C1 segment of cervical spinal cord (tissue), 14 donors: ENCODE results near the gene SCN2B.
"Not testable (repeated sequence)": the region's sequence is repeated elsewhere in the genome, so short reads cannot be mapped to it uniquely, and the experiment has no call there.

Experiments used
- DNase-seq, 14 donors: peaks; one replicate each; lab custom pipeline; 2025; lab: John Stamatoyannopoulos, UW

Gene SCN2B

DNA sequence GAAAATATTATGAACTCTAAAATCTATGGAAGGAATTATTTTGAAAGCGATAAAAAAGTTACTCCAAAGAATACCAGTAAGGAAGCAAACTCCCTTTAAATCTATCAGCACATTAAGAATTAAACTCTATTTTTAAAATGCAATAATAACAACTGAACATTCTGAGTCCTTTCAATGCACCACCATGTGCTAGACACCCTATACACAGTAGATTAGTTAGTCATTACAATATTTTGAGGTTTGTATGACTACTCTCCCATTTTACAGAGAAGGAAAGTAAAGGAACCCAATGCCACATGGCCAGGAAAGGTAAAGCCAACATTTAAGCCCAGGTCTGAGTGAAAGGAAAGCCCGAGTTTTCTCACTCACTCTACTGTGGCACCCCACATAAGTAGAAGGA, 30.6 kb upstream of the SCN2B start:
- no peak for DNase-seq

DNA sequence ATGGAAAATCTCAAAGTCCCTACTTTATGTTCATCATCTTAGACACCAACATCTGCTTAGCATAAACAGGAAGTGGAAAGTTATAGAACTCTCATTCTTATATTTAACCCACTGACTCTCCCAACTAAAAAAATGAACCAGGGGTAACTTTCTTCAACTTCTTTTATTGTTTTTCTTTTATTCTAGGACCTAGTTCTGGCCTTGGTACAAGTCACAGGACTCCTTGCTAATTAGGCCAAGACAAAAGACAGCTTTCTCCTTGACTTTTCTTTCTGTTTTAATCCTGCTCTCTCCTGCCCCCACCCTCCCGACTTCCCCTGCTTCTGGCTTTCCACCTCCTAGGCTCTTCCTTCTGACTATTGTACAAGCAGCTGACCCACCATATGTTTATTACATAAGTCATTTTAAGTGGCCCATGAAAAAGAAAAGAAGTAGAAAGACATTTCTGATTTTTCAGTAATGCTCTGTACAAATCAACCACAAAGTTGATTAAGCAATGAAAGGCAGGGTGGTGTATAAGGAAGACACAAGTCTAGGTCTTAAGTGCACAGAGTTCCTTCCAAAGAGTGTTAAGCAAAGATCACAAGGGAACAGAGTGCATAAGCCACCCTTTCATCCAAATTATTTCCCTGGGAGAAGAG, 30.1 kb upstream of the SCN2B start:
- peak in 1 of 14 donors; percentile 8 for DNase-seq

DNA sequence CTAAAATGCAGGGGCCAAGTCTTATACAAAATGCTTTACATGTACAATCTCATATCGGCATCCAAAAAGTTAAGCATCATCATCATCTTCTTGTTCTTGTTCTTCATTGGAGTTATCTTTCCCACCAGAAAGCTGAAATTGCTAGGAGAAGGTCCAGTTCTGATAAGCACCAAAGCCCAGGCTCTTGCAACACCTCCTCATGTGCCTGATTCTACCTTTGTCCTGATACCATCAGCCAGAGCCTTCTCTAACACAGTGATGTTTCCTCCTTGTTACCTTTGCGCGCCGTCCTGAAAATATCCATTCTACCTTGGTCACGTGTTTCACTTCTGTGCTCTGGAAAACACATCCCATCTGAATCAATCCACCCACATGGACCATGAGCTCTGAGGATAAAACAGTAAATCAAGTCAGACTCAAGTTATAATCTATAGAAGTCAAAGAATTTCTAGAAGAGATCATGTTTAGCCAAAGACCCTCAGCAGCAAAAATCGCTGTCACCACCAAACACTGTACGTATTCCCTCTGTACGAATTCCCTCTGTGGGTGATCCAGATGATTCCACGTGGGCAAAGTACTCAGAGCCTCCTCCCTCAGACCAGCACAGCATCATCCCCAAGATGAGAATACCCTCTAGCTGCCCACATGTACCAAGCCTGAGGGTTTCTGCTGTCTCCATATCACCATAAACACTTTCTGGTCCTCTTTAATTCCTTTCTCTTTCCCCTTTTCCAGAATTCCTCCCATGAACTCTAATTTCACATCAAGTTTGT, 29.4 kb upstream of the SCN2B start:
- DNase-seq, result no peak

DNA sequence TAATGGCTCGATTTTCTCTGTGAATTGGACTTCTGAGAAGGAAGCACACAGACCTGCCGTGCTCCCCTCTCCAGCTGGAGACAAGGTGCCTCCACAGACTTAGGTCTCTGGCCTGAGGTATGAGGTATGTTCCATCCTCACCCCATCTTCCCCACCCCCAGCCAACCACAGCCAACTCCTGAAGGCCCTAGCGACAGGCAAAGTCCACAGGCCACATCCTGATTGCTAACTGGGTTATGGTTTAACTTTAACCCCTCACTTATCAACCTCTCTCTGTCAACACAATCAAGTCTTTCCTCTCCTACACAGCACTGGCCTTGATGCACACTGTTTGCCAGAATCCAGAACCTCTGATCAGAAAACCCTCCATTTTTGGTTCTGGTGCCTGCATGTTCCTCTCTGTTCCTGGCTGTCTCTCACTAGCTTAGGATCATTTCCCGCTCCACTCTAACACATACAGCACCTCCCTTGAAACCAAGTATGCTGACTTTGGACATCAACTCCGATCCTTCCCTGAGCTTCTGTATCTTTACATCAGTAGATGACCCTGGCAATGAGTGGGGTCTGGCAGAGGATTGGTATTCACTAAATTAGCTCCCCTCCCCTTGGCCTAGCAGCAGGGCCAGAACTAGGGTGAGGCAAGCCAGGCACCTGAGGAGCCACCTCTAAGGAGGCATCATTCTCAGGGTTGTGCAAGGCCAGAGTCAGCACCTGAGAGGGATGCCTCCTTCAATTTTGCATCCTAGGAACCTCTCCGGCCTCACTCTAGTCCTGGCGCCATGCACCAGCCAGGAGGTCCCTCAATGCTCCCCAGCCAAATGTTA, 26.4 kb upstream of the SCN2B start:
- DNase-seq, result no peak

DNA sequence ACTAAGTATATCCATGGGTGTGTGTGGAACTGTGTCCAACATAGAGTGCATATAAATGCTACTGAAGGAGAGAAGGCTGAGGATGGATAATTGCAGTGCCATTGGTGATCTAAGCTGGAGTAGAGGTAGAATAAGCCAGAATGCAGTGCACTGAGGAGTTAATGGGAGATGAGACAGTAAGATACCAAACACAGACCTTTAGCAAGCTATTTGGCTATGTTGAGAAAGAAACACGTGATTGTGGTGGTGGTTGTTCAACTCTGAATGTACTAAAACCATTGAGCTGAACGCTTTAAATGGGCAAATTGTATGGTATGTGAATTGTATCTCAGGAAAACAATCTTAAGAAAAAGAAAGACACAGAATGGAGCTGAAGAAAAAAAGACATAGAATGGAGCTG, 25.5 kb upstream of the SCN2B start:
- no peak for DNase-seq

DNA sequence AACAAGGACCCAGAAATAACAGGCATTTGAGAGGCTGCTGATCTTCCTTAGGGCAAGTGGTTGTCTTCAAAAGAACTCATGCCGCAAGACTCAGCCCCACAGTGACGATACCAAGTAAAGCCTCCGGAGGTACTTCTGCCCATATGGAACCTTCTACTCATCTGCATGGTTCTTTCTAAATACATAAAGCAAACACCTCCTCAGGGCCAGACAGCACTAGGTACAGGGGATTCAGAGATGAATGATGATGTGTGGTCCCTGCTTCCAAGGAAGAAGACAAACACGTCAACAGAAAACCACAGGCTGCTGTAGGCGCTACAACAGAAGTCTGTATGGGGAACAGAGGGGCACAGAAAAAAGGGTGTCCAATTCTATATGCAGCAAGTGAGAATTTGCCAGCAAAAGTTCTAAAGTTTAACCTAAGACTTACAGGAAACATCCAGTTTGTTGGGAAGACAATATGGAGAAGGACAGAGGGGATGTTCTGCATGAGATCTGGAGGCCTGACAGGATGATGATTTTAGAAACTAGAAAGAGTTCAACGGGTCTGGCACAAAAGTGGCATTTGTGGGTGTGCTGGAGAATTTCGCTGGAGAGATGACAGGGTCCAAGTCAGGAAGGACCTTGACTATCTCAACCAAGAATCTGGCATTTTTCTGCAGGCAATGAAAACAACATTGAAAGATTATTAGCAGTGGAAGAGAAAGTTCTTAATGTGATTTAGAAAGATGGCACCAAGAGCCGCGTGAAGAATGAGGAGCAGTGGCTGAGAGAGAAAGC, 24.7 kb upstream of the SCN2B start:
- no peak for DNase-seq

DNA sequence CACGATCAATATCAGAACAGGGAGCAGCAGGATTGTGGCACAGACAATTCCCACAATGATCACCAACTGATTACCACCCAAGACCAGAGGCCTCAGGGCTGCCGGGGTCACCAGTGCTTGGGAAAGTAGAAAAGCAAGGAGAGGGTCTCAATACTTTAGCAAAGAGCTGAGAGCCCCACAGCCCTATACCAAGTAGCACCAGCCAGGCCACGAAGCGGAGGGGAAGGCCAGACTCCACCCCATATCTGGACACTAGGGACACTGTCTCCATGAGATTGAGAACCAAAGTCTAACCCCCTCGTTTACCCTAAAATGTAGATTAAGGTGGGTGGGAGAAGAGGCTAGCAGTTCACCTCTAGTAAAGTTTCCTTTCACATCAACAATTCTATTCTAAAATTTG, 24.1 kb upstream of the SCN2B start:
- DNase-seq, result no peak

DNA sequence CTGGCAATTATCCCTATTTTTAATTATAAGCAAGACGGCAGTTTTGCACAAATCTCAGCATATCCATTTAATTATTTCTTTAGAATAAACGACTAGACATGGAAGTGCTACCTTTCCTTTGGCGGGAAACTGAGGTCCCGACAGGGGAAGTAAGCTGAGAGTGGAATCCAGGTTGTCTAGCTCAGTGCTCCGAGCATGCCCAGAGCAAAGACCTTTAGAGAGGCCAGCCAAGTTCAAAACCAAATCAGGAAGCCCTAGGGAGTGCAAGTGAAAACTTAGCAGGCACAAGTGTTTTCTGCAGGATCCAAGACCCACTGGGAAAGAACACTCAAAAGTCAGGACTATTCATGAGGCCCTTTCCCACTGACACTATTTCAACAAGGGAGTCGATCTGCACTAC, 22.7 kb upstream of the SCN2B start:
- DNase-seq, result no peak

DNA sequence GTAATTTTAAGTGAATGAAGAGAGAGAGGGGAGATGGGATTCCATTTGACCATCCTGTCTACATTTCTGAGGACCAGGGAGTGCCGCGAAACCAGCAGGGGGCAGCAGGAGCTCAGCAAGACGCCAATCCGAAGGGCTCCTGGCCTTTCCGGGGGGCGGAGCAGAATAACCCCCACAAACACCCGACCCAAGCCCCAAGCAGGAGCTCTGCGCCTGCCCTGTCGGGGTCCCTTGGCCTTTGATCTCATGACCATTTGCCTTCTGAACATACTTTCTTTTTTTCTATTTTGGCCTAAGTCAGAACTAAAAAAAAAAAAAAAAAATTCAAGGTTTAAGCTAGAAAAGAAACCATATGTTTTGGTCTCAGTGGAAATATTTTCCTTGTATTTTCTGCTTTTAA, 21.9 kb upstream of the SCN2B start:
- DNase-seq, result peak in 11 of 14 donors; percentile 11 to 74 (median 36)

DNA sequence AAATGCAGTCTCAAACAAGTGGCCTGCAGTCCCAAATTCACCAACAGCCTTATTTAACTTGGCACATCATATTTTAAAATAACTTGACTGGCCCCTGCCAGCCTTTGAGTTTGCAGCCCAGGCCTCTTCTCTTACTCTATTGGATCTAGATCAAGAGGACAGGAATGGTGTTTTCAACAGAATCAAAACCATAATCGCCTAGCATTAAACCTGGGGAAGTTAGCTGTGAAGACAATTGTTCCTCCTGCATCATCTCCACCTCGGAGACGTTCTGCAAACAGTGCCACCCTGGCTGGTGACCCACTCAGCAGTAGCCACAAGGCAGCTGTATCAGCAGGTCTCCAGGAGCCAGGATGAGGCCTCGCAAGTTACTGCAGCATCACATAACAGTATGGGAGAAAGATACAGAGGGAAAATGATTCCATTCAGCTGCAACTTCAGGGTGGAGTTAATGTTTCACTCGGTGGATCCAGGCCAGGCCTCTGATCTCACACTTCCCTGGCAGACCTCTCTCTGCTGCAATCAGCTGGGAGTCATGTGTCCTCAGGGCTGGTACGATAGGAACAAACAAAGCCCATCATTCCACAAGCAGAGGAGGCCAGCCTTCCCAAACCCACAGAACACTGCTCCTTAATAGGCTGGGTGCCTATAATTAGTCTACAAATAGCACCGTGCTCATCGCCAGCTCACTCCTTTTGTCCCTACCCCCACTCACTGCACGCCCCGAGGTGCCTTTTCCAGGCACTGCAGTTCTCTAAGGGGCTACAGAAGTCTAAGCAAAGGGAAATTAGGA, 18.6 kb upstream of the SCN2B start:
- DNase-seq, result peak in 12 of 14 donors; percentile 22 to 72 (median 50)

DNA sequence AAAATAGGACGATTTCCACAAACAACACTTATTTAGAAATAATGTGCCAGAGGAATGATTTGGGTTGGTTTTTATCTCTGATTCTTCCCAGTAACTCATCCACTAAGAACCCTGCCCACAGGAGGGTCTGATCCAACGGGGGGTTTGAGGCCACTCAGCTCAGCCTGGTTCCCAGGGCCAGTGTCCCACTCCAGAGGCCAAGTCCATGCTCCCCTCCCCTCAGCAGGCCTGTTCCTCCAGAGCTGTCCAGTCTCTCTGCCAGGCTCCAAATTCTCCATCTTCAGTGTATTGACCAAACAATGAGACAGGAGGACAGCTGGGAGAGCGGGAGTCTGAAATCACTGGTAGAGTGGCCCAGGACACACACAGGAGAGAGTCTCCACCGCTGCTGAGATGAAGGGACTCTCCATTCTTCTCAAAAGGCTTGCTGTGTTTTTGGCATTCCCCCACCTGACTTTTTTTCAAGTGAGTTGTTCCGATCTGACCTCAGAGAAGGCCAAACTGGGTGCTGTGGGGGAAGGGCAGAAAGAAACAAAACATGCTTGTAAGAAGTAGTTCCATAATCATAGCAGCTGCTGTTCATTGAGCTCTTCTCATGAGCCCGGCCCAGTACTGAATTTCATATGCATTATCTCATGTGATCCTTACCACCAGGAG, 17.6 kb upstream of the SCN2B start:
- DNase-seq, result peak in 1 of 14 donors; percentile 28

DNA sequence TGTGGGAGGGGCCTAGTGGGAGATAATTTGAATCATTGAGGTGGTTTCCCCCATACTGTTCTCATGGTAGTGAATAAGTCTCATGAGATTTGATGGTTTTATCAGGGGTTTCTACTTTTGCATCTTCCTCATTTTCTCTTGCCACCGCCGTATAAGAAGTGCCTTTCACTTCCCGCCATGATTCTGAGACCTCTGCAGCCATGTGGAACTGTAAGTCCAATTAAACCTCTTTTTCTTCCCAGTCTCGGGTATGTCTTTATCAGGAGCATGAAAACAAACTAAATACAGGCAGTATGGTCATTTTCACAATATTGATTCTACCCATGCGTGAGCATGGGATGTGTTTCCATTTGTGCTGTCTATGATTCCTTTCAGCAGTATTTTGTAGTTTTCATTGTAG, 16.4 kb upstream of the SCN2B start:
- DNase-seq, result not testable (repeated sequence)

DNA sequence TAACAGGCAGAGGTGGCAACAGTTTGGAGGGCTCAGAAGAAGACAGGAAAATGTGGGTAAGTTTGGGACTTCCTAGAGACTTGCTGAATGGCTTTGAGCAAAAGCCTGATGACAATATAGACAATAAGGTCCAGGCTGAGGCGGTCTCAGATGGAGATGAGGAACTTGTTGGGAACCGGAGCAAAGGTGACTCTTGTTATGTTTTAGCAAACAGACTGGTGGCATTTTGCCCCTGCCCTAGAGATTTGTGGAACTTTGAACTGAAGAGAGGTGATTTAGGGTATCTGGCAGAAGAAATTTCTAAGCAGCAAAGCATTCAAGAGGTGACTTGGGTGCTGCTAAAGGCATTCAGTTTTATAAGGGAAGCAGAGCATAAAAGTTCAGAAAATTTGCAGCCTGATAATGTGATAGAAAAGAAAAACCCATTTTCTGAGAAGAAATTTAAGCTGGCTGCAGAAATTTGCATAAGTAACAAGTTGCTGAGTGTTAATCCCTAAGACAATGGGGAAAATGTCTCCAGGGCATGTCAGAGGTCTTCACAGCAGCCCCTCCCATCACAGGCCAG, 14.6 kb upstream of the SCN2B start:
- DNase-seq, result not testable (repeated sequence)

DNA sequence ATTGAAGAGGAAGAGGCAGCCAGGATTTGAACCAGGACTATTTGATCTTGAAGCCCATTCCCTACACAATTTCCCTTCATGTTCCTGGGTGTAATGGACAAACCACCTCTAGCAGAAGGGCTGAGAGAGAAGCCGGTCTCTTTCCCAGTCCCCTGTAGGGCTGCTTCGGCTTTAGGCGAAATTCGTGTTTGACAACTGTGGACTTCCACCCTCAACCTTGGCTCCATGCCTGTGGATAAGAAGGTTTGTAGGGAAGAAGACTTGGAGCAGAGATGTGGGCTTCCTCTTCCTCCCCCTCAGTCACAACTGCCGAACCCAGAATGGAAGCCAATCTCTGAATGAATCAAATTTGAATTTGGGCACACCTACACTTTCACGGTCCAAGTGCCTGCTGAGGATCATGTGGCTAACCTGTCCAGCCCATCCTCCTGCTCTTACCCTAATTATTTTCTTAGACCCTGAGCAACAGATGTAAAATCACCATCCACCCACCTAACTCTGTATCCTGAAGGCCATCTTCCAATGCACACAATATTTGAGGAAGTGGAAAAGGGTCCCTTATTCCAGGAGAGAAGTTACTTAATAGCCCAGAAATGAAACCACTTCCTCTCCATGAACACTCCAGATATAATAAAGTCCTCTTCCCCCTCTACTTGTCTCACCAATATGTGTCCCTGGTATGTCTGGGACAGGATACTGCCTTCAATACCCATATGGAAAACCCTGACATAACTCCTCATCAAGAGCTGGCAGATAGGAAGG, 10.1 kb upstream of the SCN2B start:
- DNase-seq, result no peak

DNA sequence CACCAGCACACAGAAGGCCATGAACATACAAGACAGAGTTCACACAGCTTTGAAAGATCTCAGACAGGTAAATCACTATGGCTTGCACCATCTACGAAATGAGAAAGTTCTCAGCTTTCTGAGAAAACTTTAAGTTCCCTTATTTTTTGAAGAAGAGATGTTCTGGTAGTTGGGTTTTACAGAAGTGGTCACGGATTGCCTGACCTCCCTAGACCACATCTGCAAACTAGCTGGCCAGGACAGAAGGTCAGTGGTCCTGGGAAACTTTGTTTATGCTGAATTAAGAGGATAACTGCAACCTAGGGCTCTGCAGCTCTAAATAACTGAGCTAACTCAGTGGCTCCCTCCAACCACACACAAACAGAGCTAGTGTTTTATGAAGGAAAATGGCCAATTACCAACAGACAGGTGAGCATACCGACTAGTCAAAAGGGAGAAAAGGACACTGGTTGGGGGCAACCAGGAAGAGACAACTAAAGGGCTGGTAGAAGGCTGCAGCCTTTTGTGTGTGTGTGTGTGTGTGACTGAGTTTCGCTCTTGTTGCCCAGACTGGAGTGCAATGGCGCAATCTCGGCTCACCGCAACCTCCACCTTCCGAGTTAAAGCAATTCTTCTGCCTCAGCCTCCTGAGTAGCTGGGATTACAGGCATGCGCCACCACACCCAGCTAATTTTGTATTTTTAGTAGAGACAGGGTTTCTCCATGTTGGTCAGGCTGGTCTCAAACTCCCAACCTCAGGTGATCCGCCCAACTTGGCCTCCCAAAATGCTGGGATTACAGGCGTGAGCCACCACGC, 8.5 kb upstream of the SCN2B start:
- no peak for DNase-seq

DNA sequence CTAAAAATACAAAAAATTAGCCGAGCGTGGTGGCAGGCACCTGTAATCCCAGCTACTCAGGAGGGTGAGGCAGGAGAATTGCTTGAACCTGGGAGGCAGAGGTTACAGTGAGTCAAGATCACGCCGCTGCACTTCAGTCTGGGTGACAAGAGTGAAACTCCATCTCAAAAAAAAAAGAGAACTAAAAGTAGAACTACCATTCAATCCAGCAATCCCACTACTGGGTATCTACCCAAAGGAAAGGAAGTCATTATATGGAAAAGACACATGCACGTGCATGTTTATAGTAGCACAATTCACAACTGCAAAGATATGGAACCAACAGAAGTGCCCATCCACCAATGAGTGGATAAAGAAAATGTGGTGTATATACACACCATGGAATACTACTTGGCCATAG, 7.3 kb upstream of the SCN2B start:
- DNase-seq, result not testable (repeated sequence)

DNA sequence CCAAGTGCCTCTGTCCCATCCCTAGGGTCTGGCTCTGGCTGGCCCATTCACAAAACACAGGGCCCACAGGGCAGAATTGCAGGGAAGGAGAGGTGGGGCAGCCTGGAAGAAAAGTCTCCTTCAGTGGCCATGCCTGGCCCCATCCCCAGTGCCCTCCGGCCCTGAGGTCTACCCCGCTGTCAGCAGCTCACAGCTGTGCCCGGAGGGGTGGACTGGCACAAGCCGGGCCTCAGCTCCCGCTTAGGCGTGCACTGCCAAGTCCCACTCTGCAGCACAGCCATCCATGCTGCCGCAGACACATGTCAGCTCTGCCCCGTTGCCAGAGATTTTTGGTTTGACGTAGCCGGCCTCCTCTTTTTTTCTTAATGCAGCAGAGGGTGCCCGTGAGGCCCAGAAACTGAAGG, 3.9 kb upstream of the SCN2B start:
- peak in 13 of 14 donors; percentile 43 to 96 (median 80) for DNase-seq

DNA sequence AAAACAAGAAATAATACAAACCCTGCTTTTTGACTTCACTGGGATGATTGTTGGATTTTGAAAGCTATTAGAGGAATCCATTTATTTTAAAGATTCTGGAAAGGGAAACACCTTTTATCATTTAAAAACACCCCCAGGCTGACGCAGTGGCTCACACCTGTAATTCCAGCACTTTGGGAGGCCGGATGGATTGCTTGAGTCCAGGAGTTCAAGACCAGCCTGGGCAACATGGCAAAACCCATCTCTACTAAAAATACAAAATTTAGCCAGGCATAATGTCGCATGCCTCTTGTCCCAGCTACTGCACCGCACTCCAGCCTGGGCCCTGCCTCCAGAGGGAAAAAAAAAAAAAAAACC, 317 bp upstream of the SCN2B start:
- DNase-seq, result no peak
